T-helper 17 cell (primary cell): ENCODE measurements around the gene KIF1C. TPM values are rescaled to one million over a fixed set of nuclear protein-coding genes. Genes with fewer than 3 reads are reported as not detected.
A peak's percentile ranks its signal among the peaks of the same experiment; 100 is the strongest.
"Not testable (repeated sequence)": the region's sequence is repeated elsewhere in the genome, so short reads cannot be mapped to it uniquely, and the experiment has no call there.

Source experiments
- ATAC-seq: fragments of 150-1000 bp; cut with Tn5 transposase; 2 replicates; pipeline ENCODE4 v1.10.0; 2021; ENCODE audit warnings: mild to moderate bottlenecking, moderate library complexity
- DNase-seq, 3 donors: peaks; one replicate each; pipeline versions ENCODE4 v3.0.0 to v3.0.0-alpha.2; 2020 to 2021
- H3K9me3 ChIP-seq: one replicate; pipeline ENCODE4 v1.7.0; 2013; ENCODE audit warnings: low read length, mild to moderate bottlenecking; ENCODE audit not compliant: control insufficient read depth, poor library complexity, severe bottlenecking
- H3K27ac Mint-ChIP-seq: one replicate; pipeline ENCODE4 v1.8.0; 2022; ENCODE audit warnings: mild to moderate bottlenecking, moderate library complexity, mixed read lengths
- H3K27me3 Mint-ChIP-seq: one replicate; pipeline ENCODE4 v1.8.0; 2022; ENCODE audit warnings: mixed read lengths
- H3K36me3 Mint-ChIP-seq: one replicate; pipeline ENCODE4 v1.8.0; 2022; ENCODE audit warnings: low read depth, mixed read lengths
- H3K4me1 Mint-ChIP-seq: one replicate; pipeline ENCODE4 v1.8.0; 2022; ENCODE audit warnings: mild to moderate bottlenecking, mixed read lengths
- H3K4me3 Mint-ChIP-seq: one replicate; pipeline ENCODE4 v1.8.0; 2022; ENCODE audit warnings: mild to moderate bottlenecking, moderate library complexity, mixed read lengths
- total RNA-seq, 4 donors: library from RNA in 2 of 4; stranded (reverse) in 2 of 4; gene quantifications; one replicate each; pipeline ENCODE4 v1.2.3 and lab custom pipeline; 2022 to 2026

The KIF1C gene
- total RNA-seq, 2 donors from 2014 or later = 15.4 to 19.3 TPM

DNA sequence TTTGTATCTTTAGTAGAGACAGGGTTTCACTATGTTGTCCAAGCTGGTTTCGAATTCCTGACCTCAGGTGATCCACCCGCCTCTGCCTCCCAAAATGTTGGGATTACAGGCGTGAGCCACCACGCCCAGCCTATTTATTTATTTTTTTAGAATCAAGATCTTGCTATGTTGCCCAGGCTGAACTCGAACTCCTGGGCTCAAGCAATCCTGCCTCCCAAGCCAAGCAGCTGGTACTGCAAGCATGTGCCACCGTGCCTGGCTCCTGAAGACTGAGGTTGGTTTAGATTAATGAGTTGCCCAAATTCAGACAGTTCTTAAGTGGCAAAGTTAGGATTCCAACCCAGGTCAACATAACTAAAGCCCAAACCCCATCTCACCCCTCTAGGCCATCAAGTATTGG, 29.5 kb downstream of the KIF1C start:
- H3K9me3 ChIP-seq = no peaks in the 10 kb centered on the region
- DNase-seq = no peak
- Mint-ChIP-seq H3K27me3 (no peaks in the 10 kb centered on the region), H3K4me3 (no peak overlapping the region), H3K27ac (no peak overlapping the region), H3K36me3 (no peaks in the 10 kb centered on the region), H3K4me1 (peaks cover 12% of the 10 kb centered on the region)
- ATAC-seq = no peak

GRCh38 chr17:5027916-5028315, 30.2 kb downstream of the KIF1C start:
- H3K36me3 Mint-ChIP-seq = no peaks in the 10 kb centered on the region
- H3K4me3 Mint-ChIP-seq = no peak overlapping the region
- no peak overlapping the region for H3K27ac Mint-ChIP-seq
- ATAC-seq (no peak), DNase-seq (no peak)
- H3K9me3 ChIP-seq = no peaks in the 10 kb centered on the region
- no peaks in the 10 kb centered on the region for H3K27me3 Mint-ChIP-seq
- peaks cover 12% of the 10 kb centered on the region for H3K4me1 Mint-ChIP-seq

- Mint-ChIP-seq H3K4me1 (peaks cover 15% of the 10 kb centered on the region), H3K4me3 (peak overlapping the region; percentile 89), H3K27ac (peak overlapping the region; percentile 92)
- H3K9me3 ChIP-seq, H3K27me3 Mint-ChIP-seq, DNase-seq, H3K36me3 Mint-ChIP-seq, ATAC-seq: not testable (repeated sequence)
Observed at GRCh38 chr17:5030168-5030567, 32.4 kb downstream of the KIF1C start.

GRCh38 chr17:5031365-5032082, 33.8 kb downstream of the KIF1C start:
- DNase-seq = peak; percentile 62 to 82 (median 69)
- no peaks in the 10 kb centered on the region for H3K9me3 ChIP-seq
- Mint-ChIP-seq H3K4me1 (peaks cover 15% of the 10 kb centered on the region), H3K36me3 (no peaks in the 10 kb centered on the region), H3K27me3 (no peaks in the 10 kb centered on the region), H3K27ac (peak overlapping the region; percentile 92), H3K4me3 (peak overlapping the region; percentile 89)
- ATAC-seq = peak; percentile 86

DNA sequence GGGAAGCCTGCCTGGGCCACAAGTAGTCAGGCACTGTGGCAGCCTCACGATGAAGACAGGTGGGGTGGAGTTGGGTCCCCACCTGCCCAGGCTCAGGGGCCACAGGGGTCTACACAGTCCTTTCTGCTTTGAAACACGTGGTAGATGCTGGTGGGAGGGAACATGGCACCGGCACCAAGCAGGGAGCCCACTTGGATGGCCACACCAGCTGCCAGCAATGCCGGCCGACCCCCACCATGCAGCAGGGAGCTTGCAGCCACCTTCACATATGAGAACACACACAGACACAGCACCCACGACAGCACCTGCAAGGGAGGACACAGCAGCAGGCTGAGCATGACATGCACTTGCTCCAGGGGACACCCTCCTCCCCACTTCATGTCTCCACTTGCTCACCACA, 35.1 kb downstream of the KIF1C start:
- ATAC-seq = no peak
- Mint-ChIP-seq H3K27me3 (no peaks in the 10 kb centered on the region), H3K27ac (no peak overlapping the region), H3K36me3 (no peaks in the 10 kb centered on the region), H3K4me1 (peaks cover 15% of the 10 kb centered on the region), H3K4me3 (no peak overlapping the region)
- no peak for DNase-seq
- no peaks in the 10 kb centered on the region for H3K9me3 ChIP-seq

- no peaks in the 10 kb centered on the region for H3K36me3 Mint-ChIP-seq
- no peaks in the 10 kb centered on the region for H3K9me3 ChIP-seq
- ATAC-seq (no peak), DNase-seq (no peak)
- H3K27me3 Mint-ChIP-seq = no peaks in the 10 kb centered on the region
- peaks cover 15% of the 10 kb centered on the region for H3K4me1 Mint-ChIP-seq
- no peak overlapping the region for H3K4me3 Mint-ChIP-seq
- no peak overlapping the region for H3K27ac Mint-ChIP-seq
Observed at GRCh38 chr17:5033352-5034015, 35.7 kb downstream of the KIF1C start.

DNA sequence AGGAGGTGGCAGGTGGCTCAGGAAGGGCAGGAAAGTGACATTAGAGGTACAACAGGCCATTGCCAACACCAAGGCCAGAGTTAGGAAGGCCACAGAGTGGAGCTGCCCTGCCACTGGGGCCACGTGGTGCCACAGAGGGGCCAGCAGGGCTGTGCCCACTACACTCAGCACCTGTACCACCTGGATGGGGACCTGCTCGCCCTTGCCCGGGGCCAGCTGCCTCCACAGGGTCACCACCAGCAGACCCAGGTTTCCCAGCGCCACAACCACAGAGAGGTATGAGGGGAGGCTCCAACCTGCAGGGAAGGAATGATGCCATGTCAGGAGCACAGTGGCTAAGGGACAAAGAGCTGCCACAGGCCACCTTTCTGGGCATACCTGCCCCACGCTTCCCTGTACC, 36.3 kb downstream of the KIF1C start:
- Mint-ChIP-seq H3K27ac (no peak overlapping the region), H3K4me3 (no peak overlapping the region), H3K36me3 (no peaks in the 10 kb centered on the region), H3K27me3 (no peaks in the 10 kb centered on the region), H3K4me1 (peaks cover 15% of the 10 kb centered on the region)
- no peak for DNase-seq
- no peak for ATAC-seq
- no peaks in the 10 kb centered on the region for H3K9me3 ChIP-seq

- DNase-seq = no peak
- ATAC-seq = no peak
- H3K36me3 Mint-ChIP-seq = no peaks in the 10 kb centered on the region
- peaks cover 16% of the 10 kb centered on the region for H3K4me1 Mint-ChIP-seq
- H3K9me3 ChIP-seq = no peaks in the 10 kb centered on the region
- no peak overlapping the region for H3K27ac Mint-ChIP-seq
- H3K4me3 Mint-ChIP-seq = no peak overlapping the region
- no peaks in the 10 kb centered on the region for H3K27me3 Mint-ChIP-seq
Observed at GRCh38 chr17:5034651-5035050, 36.9 kb downstream of the KIF1C start.

GRCh38 chr17:5035315-5035714, 37.6 kb downstream of the KIF1C start, which contains the start of gene SLC52A1:
Gene SLC52A1, minus strand, starts transcription at chr17:5035426. Its CDS starts 820 bp downstream, at chr17:5034606.
- no peaks in the 10 kb centered on the region for H3K9me3 ChIP-seq
- DNase-seq = no peak
- peaks cover 18% of the 10 kb centered on the region for H3K4me1 Mint-ChIP-seq
- H3K27ac Mint-ChIP-seq = no peak within 1 kb of the TSS
- no peak for ATAC-seq
- H3K27me3 Mint-ChIP-seq = no peaks in the 10 kb centered on the region
- H3K36me3 Mint-ChIP-seq = no peaks in the 10 kb centered on the region
- H3K4me3 Mint-ChIP-seq = no peak within 1 kb of the TSS

GRCh38 chr17:5042157-5043022, 44.6 kb downstream of the KIF1C start:
- peak overlapping the region; percentile 88 for H3K27ac Mint-ChIP-seq
- DNase-seq (no peak), ATAC-seq (peak; percentile 69)
- H3K4me3 Mint-ChIP-seq = peak overlapping the region; percentile 87
- peaks cover 31% of the 10 kb centered on the region for H3K4me1 Mint-ChIP-seq
- H3K36me3 Mint-ChIP-seq = no peaks in the 10 kb centered on the region
- no peaks in the 10 kb centered on the region for H3K9me3 ChIP-seq
- H3K27me3 Mint-ChIP-seq = no peaks in the 10 kb centered on the region

- ATAC-seq (no peak), DNase-seq (no peak)
- Mint-ChIP-seq H3K4me1 (peaks cover 38% of the 10 kb centered on the region), H3K4me3 (peak overlapping the region; percentile 87), H3K27me3 (no peaks in the 10 kb centered on the region), H3K36me3 (no peaks in the 10 kb centered on the region), H3K27ac (peak overlapping the region; percentile 88)
- H3K9me3 ChIP-seq = no peaks in the 10 kb centered on the region
Observed at GRCh38 chr17:5043524-5043923, 45.8 kb downstream of the KIF1C start.

DNA sequence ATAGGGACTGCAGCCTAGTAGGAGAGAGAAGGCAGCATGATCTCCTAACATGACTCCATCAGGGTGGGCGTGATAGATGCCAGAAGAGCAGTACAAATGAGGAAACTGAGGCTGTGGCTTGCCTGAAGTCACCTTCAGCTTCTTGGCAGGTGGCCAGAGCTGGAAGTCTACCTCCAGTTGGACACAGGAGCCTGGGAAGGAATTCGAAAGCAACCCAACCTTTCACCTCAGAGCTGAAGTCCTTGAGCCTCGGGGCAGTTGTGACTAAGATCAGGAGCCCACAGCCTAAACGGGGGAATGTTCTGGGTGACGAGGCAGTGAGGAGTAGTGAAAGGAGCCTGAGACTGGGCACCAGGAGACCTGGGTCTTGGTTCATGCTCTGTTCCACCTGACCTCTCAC, 46.9 kb downstream of the KIF1C start:
- Mint-ChIP-seq H3K27me3 (no peaks in the 10 kb centered on the region), H3K4me3 (no peak overlapping the region), H3K27ac (peak overlapping the region; percentile 88), H3K4me1 (peaks cover 47% of the 10 kb centered on the region), H3K36me3 (no peaks in the 10 kb centered on the region)
- DNase-seq (no peak), ATAC-seq (no peak)
- no peaks in the 10 kb centered on the region for H3K9me3 ChIP-seq

- Mint-ChIP-seq H3K27ac (peak overlapping the region; percentile 62), H3K27me3 (no peaks in the 10 kb centered on the region), H3K4me3 (no peak overlapping the region), H3K36me3 (no peaks in the 10 kb centered on the region), H3K4me1 (peaks cover 48% of the 10 kb centered on the region)
- ATAC-seq (peak; percentile 5), DNase-seq (no peak)
- no peaks in the 10 kb centered on the region for H3K9me3 ChIP-seq
Observed at GRCh38 chr17:5045496-5045895, 47.7 kb downstream of the KIF1C start.
